Measurements from ENCODE around the gene PIAS1. TPM values are rescaled to one million over a fixed set of nuclear protein-coding genes. Genes with fewer than 3 reads are reported as not detected.

Gene PIAS1
- total RNA-seq, 2 experiments from 2014 or later: 44.1 to 59.0 TPM

DNA sequence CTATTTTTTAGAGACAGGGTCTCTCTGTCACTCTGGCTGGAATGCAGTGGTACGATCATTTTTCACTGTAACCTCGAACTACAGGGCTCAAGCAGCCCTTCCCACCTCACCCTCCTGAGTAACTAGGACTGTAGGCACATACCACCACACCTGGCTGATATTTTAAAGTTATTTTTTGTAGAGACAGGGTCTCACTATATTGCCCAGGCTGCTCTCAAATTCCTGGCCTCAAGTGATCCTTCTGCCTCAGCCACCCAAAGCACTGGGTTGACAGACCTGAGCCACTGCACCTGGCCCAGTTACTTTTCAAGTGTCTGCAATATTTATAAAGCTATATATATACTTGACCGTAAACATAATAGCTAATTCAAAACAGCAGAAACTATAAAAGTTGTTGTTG is 75.0 kb downstream of the PIAS1 start:
- ChIA-PET CTCF (ENCODE audit: unreplicated experiment) (interaction anchor here (1.4 kb wide), 1 partner anchor 16 kb away, joined by 3 read pairs; no protein-coding TSS in a partner anchor), POLR2A (interaction anchor here (0.6 to 1.5 kb wide), 3 partner anchors 9 to 23 kb away, joined by 3 to 5 read pairs (median 3); no protein-coding TSS in a partner anchor)
- Histone ChIP-seq H2AFZ (ENCODE audit: low read length) (no peak overlapping the region), H3K4me2 (ENCODE audit: low read length) (no peak overlapping the region), H3K79me2 (ENCODE audit: insufficient read depth, low read depth, low read length) (peaks cover 62% of the 10 kb centered on the region), H3K9me3 (ENCODE audit: low read length) (no peaks in the 10 kb centered on the region), H3K9me2 (ENCODE audit: insufficient read depth, low read length) (no peaks in the 10 kb centered on the region), H4K20me1 (ENCODE audit: insufficient read depth, low read length) (no peaks in the 10 kb centered on the region), H3K4me1 (ENCODE audit: insufficient read depth, low read length, poor library complexity, severe bottlenecking) (no peaks in the 10 kb centered on the region), H3K4me3 (ENCODE audit: low read depth, low read length, poor library complexity, severe bottlenecking) (no peak overlapping the region), H3K27ac (ENCODE audit: low read depth, low read length, poor library complexity, severe bottlenecking) (no peak overlapping the region), H3K36me3 (ENCODE audit: insufficient read depth, low read length) (peaks cover 5% of the 10 kb centered on the region)
- no peak for TF ChIP-seq EZH2phosphoT487 (IDR thresholded peaks at IDR 0.05; ENCODE audit: borderline replicate concordance, low read depth, low read length)
- TF ChIP-seq, protein P1, sequence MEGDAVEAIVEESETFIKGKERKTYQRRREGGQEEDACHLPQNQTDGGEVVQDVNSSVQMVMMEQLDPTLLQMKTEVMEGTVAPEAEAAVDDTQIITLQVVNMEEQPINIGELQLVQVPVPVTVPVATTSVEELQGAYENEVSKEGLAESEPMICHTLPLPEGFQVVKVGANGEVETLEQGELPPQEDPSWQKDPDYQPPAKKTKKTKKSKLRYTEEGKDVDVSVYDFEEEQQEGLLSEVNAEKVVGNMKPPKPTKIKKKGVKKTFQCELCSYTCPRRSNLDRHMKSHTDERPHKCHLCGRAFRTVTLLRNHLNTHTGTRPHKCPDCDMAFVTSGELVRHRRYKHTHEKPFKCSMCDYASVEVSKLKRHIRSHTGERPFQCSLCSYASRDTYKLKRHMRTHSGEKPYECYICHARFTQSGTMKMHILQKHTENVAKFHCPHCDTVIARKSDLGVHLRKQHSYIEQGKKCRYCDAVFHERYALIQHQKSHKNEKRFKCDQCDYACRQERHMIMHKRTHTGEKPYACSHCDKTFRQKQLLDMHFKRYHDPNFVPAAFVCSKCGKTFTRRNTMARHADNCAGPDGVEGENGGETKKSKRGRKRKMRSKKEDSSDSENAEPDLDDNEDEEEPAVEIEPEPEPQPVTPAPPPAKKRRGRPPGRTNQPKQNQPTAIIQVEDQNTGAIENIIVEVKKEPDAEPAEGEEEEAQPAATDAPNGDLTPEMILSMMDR (conservative IDR thresholded peaks at IDR 0.05; ENCODE audit: low read length): no peak
- DNase-seq (ENCODE audit: low spot score): no peak
- no TSS peak for BruUV-seq (replicated peaks)
- intact Hi-C loops (cut with micrococcal nuclease; ENCODE audit: unreplicated experiment): no loop called here

- H3K36me3 ChIP-seq (ENCODE audit: insufficient read depth, low read length): peaks cover 4% of the 10 kb centered on the region; the same call in 1 of the 2 replicates
- BruUV-seq (replicated peaks): no TSS peak
- peaks cover 45% of the 10 kb centered on the region for H3K79me2 ChIP-seq (ENCODE audit: insufficient read depth, low read depth, low read length)
- no peak for DNase-seq (ENCODE audit: low spot score)
- no peaks in the 10 kb centered on the region for H3K9me3 ChIP-seq (ENCODE audit: low read length)
- H3K27ac ChIP-seq (ENCODE audit: low read depth, low read length, poor library complexity, severe bottlenecking): no peak overlapping the region
- H3K4me2 ChIP-seq (ENCODE audit: low read length): no peak overlapping the region
- H2AFZ ChIP-seq (ENCODE audit: low read length): no peak overlapping the region
- intact Hi-C loops (cut with micrococcal nuclease; ENCODE audit: unreplicated experiment): no loop called here
- H3K4me3 ChIP-seq (ENCODE audit: low read depth, low read length, poor library complexity, severe bottlenecking): no peak overlapping the region
- ChIA-PET POLR2A (interaction anchor here (0.5 to 1.7 kb wide), 5 partner anchors 14 to 1403 kb away, joined by 3 to 6 read pairs (median 3); no protein-coding TSS in a partner anchor), CTCF (ENCODE audit: unreplicated experiment) (no interaction called here)
- H3K9me2 ChIP-seq (ENCODE audit: insufficient read depth, low read length): no peaks in the 10 kb centered on the region
- no peaks in the 10 kb centered on the region for H3K4me1 ChIP-seq (ENCODE audit: insufficient read depth, low read length, poor library complexity, severe bottlenecking)
- no peaks in the 10 kb centered on the region for H4K20me1 ChIP-seq (ENCODE audit: insufficient read depth, low read length)
- TF ChIP-seq EZH2phosphoT487 (IDR thresholded peaks at IDR 0.05; ENCODE audit: borderline replicate concordance, low read depth, low read length): no peak
- TF ChIP-seq, protein P1 (conservative IDR thresholded peaks at IDR 0.05; ENCODE audit: low read length): no peak
Observed at GRCh38 chr15:68130851-68131250, 76.7 kb downstream of the PIAS1 start.

GRCh38 chr15:68137096-68137495 is 83.0 kb downstream of the PIAS1 start:
- no peak overlapping the region for H2AFZ ChIP-seq (ENCODE audit: low read length)
- BruUV-seq (replicated peaks): TSS peak; percentile 31
- H3K4me2 ChIP-seq (ENCODE audit: low read length): no peak overlapping the region
- intact Hi-C loops (cut with micrococcal nuclease; ENCODE audit: unreplicated experiment): no loop called here
- TF ChIP-seq, protein P1 (conservative IDR thresholded peaks at IDR 0.05; ENCODE audit: low read length): no peak
- TF ChIP-seq EZH2phosphoT487 (IDR thresholded peaks at IDR 0.05; ENCODE audit: borderline replicate concordance, low read depth, low read length): no peak
- no peaks in the 10 kb centered on the region for H3K9me3 ChIP-seq (ENCODE audit: low read length)
- DNase-seq (ENCODE audit: low spot score): no peak
- POLR2A ChIA-PET: no interaction called here
- H3K4me1 ChIP-seq (ENCODE audit: insufficient read depth, low read length, poor library complexity, severe bottlenecking): no peaks in the 10 kb centered on the region
- H3K79me2 ChIP-seq (ENCODE audit: insufficient read depth, low read depth, low read length): peaks cover 21% of the 10 kb centered on the region; the same call in 1 of the 2 replicates
- CTCF ChIA-PET (ENCODE audit: unreplicated experiment): no interaction called here
- H3K9me2 ChIP-seq (ENCODE audit: insufficient read depth, low read length): no peaks in the 10 kb centered on the region
- peaks cover 4% of the 10 kb centered on the region; the same call in 1 of the 2 replicates for H3K36me3 ChIP-seq (ENCODE audit: insufficient read depth, low read length)
- H3K27ac ChIP-seq (ENCODE audit: low read depth, low read length, poor library complexity, severe bottlenecking): no peak overlapping the region
- H4K20me1 ChIP-seq (ENCODE audit: insufficient read depth, low read length): 0 out of 2 replicates have a peak, but pooled peaks cover 5% of the 10 kb centered on the region
- H3K4me3 ChIP-seq (ENCODE audit: low read depth, low read length, poor library complexity, severe bottlenecking): no peak overlapping the region
